Activated T-cell treated with anti-CD3 and anti-CD28 coated beads for 1 hour (primary cell): Measurements from ENCODE around the gene TRIM59.
A peak's percentile ranks its signal among the peaks of the same experiment; 100 is the strongest.

Experiments
- DNase-seq: peaks from one replicate; pipeline ENCODE4 v3.0.0-alpha.2; 2020; ENCODE audit warnings: low read depth

The TRIM59 gene

GRCh38 chr3:160402221-160403027 lies 47.2 kb downstream of the TRIM59 start:
- no peak for DNase-seq

- DNase-seq = no peak
These were observed 48.1 kb downstream of the TRIM59 start for GRCh38 chr3:160401291-160402095.

GRCh38 chr3:160400702-160401150 lies 48.9 kb downstream of the TRIM59 start:
- DNase-seq = no peak

DNA sequence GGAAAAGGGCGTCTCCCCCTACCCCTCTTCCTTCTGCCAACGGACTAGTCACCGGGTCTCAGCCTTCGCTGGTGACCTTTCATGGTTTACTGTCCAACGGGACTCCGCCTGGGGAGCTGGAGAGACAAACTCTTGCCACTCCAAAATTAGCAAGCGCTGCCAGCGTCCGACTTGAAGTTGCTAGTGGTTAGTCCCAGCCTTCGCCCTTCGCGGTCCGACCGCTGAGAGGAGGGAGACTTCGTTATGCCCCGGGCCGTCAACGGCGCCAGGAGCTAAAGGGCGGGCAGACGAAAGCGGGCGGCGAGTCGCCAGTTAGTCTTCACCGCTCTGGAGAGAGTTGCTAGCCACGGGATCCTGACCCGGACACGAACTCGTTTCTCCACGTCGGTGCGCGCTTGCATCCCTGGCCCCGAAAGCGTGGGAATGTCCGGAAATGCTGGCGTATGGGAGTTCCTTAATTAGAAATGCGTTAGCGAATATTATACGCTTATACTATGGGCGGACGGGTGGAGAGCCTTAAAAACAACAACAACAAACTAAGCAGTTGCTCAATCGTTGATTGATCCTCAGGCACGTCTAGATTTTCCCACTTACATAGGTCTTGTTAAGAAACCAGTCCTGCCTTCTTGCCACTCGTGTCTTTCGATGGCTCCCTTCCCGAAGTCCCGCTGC lies 49.4 kb downstream of the TRIM59 start:
- DNase-seq = peak; percentile 12

DNA sequence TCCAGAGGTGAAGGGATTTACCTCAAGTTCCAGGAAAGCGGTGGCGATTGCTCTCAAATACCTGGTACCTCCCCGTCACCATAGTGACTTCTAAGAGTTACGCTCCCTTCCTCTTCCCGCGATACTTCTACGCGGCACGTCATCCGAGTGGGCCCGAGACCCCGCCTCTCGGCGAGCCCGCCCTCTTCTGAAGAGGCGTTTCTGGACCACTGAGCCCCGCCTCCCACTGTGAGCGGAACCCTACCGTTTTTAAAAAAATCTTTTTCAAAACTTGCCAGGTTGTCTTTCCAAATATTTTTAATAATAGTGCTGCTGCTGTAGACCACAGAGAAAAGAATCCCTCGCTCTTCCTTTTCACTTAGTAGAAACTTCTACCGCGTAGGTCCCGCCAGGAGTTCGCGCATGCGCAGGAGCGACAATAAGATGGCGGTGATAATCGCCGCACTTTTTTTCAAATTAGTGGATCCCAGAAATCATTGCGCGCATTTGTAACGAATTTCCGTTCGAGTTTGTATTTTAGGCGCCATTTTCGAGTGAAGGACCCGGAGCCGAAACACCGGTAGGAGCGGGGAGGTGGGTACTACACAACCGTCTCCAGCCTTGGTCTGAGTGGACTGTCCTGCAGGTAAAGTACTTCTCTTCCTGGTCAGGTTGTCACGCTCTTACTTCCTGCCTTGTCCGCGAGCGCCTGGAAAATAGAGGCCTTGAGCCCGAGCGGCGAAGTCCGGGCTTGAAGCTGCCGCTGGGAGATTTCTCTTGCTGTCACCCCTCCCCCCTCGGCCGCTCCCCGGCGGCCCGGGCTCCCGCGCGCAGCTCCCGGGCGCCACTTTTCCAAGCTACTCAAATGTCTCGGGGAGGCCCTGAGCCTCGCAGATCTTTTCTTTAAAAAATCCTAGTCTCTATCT lies 50.2 kb downstream of the TRIM59 start, which contains the start of the genes IFT80 and SMC4:
Gene IFT80, minus strand, starts transcription at position 101 of the 905 bp plus-strand sequence. CDS start 14,625 bp downstream, outside the sequence.
Gene SMC4, plus strand, starts transcription at position 526 of the 905 bp plus-strand sequence. CDS start 1,177 bp downstream, outside the sequence.
- DNase-seq = peak; percentile 92

- DNase-seq = no peak
These were observed 50.8 kb downstream of the TRIM59 start for GRCh38 chr3:160398820-160399124.

- DNase-seq = no peak
These were observed 54.3 kb downstream of the TRIM59 start for GRCh38 chr3:160395297-160395696.

DNA sequence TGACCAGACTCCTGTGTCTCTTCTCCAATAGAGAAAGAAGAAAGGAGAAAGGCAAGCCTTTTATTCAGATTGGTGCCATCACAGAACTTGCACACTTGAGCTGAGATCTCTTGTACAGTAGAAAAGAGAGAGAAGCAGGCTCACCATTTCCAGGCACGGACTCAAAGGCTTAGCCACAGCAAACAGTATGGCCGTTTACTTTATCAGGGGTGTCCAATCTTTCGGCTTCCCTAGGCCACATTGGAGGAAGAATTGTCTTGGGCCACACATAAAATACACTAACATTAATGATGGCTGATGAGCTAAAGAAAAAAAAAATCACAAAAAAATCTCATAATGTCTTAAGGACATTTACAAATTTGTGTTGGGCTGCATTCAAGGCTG lies 55.6 kb downstream of the TRIM59 start:
- no peak for DNase-seq

DNA sequence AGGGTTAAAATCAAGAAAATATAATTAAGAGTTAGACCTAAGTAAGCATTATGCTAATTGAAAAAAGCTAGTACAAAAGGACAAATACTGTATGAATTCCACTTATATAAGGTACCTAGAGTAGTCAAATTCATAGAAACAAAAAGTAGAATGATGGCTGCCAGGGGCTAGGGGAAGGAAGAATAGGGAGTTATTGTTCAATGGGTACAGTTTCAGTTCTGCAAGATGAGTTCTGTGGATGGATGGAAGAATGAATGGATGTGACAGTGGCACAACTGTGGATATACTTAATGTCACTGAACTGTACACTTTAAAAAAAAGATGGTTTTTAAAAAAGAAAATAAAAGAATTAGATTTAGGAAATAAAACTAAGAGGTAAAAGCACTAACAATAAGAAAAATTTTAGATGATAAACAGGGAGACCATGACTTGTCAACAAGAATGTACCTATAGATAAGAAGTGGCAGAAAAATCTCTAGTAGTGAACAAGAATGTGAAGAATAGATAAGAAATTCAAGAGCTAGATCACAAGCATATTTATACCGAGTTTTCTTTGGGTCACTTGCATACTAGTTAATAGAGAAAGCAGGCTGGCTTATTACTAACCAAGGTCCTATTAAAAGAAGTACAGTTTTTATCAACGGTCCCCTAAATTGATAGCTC lies 56.1 kb downstream of the TRIM59 start:
- no peak for DNase-seq

GRCh38 chr3:160392798-160393197 lies 56.8 kb downstream of the TRIM59 start:
- DNase-seq = no peak

DNA sequence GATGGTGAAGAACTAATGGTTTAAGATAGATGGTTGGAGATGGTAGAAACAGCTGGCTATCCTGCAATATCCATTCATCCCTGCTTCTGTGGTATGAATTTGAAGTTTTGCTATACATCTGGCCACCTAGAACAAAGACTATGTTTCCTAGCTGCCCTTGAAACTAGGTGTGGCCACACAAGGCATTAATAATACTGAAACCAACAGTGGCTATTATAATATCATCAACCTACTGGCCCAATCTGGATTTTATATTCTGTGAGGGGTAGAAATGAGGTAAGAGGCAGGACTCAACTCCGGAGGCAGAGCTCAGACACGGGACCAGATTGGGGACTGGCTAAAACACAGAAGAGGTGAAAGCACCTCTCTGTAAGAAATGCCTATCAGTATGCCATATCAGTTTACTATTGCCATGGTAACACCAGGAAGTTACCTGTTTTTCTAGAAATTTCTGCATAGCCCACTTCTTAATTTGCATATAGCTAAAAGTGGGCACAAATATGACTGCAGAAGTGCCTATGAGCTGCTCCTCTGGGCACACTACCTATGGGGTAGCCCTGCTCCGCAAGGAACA lies 58.9 kb downstream of the TRIM59 start:
- no peak for DNase-seq
